GM08714 (cell line): ENCODE data around the gene BRSK2.
"Not testable (repeated sequence)": the region's sequence is repeated elsewhere in the genome, so short reads cannot be mapped to it uniquely, and the experiment has no call there.

ENCODE experiments used
- H3K4me3 ChIP-seq: fragments of 200-500 bp; sonication (Bioruptor generic); 2 replicates; pipeline ENCODE4 v1.5.1; 2014; ENCODE audit warnings: mild to moderate bottlenecking, low read length, inconsistent platforms
- ZNF274 ChIP-seq: IDR thresholded peaks from 2 replicates; pipeline ENCODE4 v1.6.1; 2012; ENCODE audit warnings: mild to moderate bottlenecking, low read depth, low read length

The BRSK2 gene

DNA sequence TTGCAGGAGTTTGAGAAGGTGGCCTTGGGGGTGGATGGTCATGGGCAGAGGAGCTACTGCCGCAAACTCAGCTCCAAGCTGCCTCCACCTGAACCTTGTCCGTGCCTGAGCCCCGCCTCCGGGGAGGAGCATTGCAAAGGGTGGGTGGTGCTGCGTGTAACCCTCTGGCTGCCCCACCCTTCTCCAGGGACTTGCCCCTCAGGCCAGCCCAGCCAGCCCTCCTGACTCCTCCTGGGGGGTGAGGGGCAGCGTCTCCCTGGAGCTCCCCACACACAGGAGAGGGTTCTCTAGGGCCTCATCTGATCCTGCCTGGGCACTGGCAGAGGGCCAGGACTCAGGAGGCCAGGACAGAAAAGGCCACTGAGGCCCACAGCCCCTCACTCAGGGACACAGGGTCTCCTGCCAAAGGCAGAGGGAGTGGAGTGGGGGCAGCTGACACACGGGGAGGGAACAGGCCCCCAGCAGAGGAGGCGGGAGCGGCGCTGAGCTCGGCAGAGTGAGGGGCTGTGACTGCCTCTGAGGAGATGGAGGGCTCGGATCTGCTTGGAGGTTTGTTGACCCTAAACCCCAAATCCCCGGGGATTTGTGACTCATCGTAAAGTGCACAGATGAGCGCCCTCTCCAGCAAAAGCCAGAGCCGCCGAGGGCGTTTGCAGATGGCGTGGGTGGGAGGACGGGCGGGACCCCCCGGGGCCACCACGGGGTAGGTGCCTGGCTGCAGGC is 12.8 kb downstream of the BRSK2 start:
- no peak for TF ChIP-seq ZNF274
- H3K4me3 ChIP-seq: no peak overlapping the region

DNA sequence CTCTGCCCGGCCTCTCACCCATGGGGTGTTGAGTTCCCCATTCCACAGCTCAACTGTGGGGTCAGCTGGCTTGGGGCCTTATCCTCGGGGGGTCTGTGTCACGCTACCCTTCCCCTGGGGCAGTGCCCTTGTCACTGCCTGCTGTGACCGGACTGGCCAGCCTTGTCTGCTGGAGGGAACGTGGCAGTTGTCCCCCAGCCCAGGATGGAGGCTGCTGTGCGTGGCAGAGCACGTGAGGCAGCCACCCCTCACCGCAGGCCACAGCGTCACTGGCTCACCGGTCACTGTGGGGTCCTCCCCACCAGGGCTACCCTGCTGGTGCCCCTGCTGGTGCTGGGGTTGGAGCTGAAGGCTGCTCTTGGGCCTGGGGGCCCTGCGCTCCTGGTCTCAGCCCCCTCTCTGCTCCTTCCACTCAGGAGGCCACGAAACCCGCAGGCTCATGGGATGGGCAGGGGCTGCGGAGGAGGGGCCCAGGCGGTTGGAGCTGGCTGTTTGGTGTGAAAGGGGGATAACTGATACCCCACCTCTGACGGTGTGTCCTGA is 13.4 kb downstream of the BRSK2 start:
- no peak overlapping the region for H3K4me3 ChIP-seq
- TF ChIP-seq ZNF274: no peak

DNA sequence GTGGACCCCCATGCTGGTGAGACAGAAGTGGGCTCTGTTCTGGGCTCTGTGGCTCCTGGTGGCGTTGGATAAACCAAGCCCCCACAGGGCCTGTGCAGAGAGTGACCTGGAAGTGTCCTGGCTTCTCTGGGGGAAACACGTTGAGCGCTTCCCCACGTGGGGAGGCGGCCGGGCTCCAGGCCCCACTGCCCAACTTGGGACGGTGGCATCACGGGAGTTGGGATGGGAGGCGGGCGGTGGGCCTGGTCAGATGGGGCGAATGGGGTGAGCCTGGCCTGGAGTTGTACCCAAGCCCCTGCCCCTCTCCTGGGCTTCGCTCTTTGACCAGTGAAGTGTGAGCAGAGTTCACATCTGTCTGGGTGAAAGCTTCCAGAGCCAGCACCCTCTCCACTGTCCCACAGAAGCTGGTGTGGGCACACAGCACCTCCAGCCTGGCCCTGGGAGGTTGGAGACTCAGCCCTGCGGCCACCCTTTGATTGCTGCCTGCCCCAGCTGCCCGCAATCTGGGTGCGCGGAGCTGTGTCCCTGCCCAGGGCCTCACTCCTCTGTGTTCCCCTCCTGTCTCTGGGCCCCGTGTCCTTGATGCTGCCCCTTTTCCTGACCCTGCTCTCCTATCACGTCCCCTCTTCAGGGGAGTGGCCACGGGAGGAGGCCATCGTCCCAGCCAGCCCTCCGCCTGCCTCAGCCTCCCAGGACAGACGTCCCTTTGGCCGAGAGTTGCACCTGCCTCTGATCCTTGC is 14.2 kb downstream of the BRSK2 start:
- no peak overlapping the region for H3K4me3 ChIP-seq
- no peak for TF ChIP-seq ZNF274

DNA sequence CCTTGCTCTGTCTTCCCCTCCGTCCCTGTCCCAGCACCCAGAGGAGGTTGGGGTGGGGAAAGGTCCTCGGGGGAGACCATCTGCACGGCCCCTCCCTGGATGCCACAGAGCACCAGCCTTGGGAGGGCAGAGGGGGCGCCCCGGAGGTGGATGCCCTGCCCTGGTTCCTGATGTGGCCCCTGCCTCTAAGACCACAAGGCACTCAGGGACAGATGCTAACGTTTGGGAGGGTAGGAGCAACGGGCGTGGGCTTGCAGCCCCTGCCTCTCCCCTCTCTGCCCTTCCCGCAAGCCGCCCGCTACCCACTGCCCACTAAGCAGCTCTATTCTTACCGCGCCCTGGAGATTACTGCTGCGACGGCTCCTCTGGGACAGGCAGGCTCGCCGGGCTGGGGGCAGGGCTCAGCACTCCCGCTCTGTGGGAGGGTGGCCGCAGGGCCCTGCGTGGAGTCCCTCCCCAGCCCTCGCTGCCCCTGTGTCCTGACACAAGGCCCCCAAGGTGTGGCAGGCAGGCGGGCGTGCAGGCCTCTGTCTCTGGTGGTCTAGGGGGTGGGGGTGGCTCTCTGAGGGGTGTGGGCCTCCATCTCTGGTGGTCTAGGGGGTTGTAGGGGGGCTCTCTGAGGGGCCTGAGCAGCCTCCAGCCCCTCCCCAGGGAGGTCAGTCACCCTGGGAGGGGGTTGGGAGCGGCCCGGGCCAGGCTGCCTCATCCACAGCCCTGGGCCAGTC is 14.9 kb downstream of the BRSK2 start:
- TF ChIP-seq ZNF274: no peak
- no peak overlapping the region for H3K4me3 ChIP-seq

DNA sequence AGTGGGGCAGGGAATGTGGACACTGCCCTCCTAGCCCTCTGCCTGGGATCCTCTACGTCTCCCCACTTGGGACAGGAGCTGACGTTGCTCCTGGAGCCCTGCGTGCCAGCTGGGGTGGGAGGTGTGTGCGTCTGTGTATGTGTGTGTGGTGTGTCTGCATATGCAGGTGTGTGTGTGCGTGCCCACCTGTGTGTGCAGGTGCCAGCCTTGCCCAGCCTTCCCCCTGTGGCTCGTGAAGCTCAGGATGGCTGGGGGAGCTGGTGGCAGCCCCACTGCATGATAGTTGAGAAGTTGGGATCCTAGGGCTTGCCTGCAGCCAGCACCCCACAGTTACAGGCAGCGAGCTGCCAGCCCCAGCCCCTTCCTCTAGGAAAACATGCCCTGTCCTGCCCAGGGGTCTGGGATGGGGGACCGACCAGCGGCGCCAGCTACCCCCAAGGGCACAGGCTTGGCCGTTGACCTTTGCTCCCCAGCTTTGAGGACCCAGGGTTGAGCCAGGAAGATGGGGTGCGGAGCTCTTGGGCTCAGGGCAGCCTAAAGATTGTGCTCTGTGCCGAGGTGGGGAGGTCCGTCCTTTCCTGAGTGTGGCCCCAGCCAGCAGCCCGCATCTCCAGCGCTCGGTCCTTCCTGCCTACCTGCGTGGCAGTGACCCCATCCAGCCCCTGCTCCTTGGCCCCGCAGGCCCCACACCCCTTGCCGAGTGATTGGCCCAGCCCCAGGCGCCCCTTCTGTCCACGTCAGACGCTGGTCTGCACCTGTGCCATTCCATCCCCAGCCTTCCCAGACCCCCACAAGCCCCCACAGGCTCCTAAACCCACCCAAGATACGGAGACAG is 15.7 kb downstream of the BRSK2 start:
- TF ChIP-seq ZNF274: no peak
- no peak overlapping the region for H3K4me3 ChIP-seq

DNA sequence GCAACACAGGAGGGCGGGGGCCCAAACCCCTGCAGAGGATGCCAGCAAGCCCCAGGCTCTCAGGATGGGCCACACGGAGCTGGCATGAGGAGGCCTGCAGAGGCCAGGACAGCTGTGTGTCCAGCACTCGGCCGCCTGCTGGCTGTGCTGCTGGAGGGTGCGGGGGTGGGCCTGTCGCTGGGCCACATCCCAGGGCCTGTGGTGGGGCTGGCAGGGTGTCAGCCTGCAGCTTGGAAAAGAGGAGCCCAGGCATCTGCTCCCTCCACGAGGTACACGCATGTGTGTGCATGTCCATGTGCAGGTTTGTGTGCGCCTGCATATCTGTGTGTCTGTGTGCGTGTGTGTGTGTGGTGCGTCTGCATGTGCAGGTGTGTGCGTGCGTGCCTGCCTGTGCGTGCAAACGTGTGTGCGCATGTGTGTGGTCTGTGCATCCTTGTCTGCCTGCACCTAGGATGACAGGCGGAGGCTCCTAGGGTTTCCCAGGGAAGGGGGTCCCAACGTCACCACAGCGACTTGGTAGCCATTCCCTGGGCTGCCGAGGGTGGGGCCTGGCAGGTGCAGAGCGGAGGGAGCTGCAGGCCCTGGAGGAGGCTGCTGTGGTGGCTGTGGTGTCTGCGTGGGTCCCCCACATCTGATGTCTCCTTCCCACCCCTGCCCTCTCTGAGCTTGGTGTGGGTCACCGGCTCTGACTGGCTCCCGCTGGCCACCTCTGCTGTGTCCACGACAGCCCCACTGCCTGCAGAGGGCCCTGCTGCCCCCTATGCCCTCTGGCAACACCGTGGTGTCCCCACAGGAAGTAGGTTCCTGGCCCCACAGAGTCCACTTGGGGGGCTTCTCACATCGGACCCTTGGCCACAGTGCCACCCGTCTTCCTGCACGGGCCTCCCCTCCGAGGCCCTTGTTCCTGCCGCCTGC is 17.1 kb downstream of the BRSK2 start:
- TF ChIP-seq ZNF274: no peak
- no peak overlapping the region for H3K4me3 ChIP-seq

DNA sequence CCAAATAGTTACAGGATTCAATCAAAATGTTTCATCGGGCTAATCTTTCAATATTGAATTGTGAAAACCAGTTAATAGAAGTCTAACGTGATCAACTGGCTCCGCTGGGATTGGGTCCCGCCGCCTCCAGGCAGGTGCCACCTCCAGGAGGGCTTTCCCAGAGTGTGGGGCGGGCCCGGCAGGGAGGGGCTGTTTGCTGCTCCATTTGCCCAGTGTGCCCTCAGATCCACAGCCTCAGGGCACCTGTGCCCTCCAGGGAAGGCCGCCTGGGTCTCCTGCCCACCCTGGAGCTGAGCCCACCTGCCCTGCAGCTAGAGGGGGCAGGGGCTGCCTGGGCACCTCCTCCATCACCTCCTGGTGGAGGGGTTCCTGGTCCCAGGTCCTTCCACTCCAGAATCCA is 17.9 kb downstream of the BRSK2 start:
- H3K4me3 ChIP-seq: no peak overlapping the region
- TF ChIP-seq ZNF274: no peak

DNA sequence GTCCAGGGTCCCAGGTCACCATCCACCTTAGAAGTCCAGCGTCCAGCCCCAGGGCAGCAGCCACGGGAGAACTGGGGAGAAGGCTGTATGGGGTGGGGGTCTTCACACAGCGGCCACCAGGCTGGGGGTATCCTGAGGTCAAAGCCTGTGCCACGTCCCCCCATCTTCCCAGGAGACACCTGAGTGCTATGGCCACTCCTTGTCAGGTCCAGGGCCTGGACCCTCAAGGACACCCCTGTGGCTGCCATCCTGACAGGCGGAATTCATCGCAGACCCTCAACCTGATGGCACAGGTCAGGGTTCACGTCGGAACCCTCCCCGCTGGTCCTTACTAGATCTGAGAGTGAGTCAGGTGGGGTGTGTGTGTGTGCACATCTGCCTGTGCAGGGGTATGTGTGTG is 18.6 kb downstream of the BRSK2 start:
- H3K4me3 ChIP-seq: no peak overlapping the region
- no peak for TF ChIP-seq ZNF274

DNA sequence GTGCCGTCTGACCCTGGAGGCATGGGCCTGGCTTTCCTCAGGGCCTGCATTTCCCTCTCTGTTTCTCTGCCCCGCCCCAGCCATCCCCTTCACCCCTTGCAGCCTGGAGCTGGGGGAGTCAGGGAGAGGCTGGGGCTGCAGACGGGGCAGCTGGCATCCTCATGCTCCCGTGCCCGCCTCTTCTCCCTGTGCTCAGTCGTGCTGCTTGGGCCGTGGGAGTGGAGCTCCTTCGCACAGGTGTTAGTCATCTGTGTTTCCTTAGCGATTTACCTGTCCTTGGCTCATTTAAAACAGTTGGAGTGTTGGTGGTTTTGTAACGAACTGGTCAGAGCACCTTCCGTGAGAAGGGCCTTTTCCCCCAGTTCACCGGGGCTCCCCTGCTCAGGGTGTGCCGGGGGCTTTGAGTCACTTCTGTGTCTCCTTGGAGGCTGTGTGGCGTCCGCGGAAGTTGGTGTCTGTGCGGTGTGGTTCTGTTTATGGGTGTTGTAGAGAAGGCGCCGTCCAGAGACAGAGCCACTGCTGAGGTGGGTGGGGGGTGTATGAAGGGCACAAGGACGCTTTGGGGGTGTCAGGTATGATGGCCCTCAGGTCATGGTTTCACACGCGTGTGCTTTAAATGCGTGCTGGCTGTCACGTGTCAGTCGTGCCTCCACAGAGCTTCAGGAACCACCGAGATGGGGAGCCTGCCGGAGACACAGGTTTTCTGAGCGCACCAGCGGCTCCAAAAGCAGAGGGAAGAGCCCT is 19.5 kb downstream of the BRSK2 start:
- no peak for TF ChIP-seq ZNF274
- no peak overlapping the region for H3K4me3 ChIP-seq

DNA sequence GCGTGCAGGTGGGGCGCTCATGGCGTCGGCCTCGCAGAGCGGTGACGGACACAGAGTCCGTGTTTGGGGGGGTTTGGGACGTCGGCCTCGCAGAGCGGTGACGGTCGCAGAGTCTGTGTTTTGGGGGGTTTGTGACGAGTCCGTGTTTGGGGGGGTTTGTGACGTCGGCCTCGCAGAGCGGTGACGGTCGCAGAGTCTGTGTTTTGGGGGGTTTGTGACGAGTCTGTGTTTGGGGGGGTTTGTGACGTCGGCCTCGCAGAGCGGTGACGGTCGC is 20.1 kb downstream of the BRSK2 start:
- H3K4me3 ChIP-seq: not testable (repeated sequence)

DNA sequence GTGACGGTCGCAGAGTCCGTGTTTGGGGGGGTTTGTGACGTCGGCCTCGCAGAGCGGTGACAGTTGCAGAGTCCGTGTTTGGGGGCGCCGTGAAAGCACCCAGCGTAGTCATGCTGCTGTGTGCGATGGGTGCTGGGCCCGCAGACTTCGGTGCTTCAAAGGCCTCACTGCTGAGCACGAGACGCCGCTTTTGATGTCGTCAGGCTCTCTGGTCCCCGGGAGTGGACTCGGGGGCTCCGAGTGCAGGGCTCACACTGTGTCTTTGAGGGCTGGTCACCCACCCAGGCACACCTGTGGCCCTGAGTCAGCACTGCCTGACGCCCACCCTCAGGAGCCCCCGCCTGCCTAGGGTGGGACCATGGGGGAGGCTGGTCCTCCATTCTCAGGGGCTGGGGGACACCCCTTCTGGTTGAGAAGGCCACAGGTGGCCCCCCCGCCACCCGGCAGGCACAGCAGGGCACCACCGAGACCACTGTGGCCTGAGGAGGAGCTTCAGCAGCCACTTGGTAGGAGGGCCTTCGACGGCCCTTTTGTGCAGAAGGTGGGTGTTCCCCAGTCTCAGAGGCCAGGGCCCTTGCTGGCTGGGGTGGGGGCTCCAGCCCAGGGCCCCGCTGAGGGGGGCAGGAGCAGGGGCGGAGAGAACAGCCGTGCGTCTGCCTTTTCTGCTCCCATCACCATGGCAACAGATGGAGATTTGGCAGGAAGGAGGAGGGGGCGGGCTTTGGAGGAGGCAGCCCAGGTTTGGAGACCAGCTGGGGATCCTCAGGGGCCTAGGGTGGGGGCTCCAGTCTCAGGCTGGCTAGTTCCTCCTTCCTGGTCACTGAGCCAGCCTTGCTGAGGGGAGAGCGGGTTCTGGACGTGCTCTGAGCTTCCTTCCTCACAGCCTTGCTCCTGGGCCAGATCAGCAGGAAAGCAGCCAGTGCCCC is 20.9 kb downstream of the BRSK2 start:
- H3K4me3 ChIP-seq: no peak overlapping the region
- TF ChIP-seq ZNF274: no peak

DNA sequence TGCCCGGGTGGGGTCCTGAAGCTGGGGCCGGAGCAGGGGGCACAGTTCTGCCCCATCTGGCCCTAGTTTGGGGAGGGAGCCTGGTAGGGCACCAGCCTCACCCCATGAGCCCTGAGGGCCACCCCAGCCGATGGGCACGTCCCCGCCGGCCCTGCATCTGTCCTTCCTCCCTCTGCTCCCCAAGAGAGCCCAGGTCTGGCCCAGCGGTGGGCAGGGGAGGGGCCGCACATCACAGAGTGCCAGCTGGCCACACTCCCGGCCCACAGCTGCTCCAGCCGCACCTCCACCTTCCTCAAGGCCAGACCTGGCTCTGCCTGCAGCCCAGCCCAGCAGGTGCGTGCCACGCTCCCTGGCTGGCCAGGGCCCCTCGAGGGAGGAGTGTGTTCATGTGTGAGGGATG is 21.6 kb downstream of the BRSK2 start:
- no peak overlapping the region for H3K4me3 ChIP-seq
- TF ChIP-seq ZNF274: no peak

DNA sequence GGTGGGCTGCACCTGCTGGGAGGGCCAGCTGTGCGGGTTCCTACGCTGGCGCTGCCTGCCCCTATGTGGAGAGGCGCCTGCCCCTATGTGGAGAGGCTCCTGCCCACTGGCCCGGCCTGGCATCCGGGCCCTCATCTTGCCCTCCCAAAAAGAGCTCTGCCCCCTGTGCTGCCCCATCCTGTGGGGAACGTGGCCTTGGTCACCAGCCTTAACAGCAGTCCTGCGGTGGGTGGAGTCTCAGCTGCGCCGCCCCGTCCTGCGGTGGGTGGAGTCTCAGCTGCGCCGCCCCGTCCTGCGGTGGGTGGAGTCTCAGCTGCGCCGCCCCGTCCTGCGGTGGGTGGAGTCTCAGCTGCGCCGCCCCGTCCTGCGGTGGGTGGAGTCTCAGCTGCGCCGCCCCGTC is 22.0 kb downstream of the BRSK2 start:
- H3K4me3 ChIP-seq: not testable (repeated sequence)
